HepG2 (cell line): ENCODE results near the gene ZNF503. TPM values are rescaled to one million over a fixed set of nuclear protein-coding genes. Genes with fewer than 3 reads are reported as not detected.
A peak's percentile ranks its signal among the peaks of the same experiment; 100 is the strongest.

Experiments
- ATAD3A ChIP-seq: sonication (generic); formaldehyde crosslinking; IDR thresholded peaks from 2 replicates; pipeline ENCODE4 v1.4.0; 2020; ENCODE audit warnings: missing genetic modification reagents
- ATF6 ChIP-seq: sonication (generic); formaldehyde crosslinking; conservative IDR thresholded peaks from 2 replicates; pipeline ENCODE4 v1.4.0; 2020; ENCODE audit warnings: missing genetic modification reagents
- EEA1 ChIP-seq: sonication (generic); formaldehyde crosslinking; IDR thresholded peaks from 2 replicates; pipeline ENCODE4 v1.5.1; 2020; ENCODE audit warnings: mild to moderate bottlenecking, missing genetic modification reagents, borderline replicate concordance
- ELF3 ChIP-seq: IDR thresholded peaks from 2 replicates; pipeline ENCODE4 v1.6.1; 2016; ENCODE audit warnings: missing genetic modification reagents, missing compliant biosample characterization
- HES4 ChIP-seq: sonication (generic); formaldehyde crosslinking; IDR thresholded peaks from 2 replicates; pipeline ENCODE4 v1.9.0; 2021; ENCODE audit warnings: mild to moderate bottlenecking, missing genetic modification reagents, borderline replicate concordance
- IRX3 ChIP-seq: sonication (generic); formaldehyde crosslinking; IDR thresholded peaks from 2 replicates; pipeline ENCODE4 v1.8.1; 2023; ENCODE audit warnings: mild to moderate bottlenecking, low read depth, missing genetic modification reagents, borderline replicate concordance
- JARID2 ChIP-seq: sonication (generic); formaldehyde crosslinking; IDR thresholded peaks from 2 replicates; pipeline ENCODE4 v1.8.1; 2023; ENCODE audit warnings: missing genetic modification reagents, inconsistent platforms; ENCODE audit not compliant: insufficient replicate concordance
- MAFG ChIP-seq: sonication (generic); formaldehyde crosslinking; IDR thresholded peaks from 2 replicates; pipeline ENCODE4 v1.5.1; 2020; ENCODE audit warnings: mild to moderate bottlenecking, missing genetic modification reagents
- NCOR1 ChIP-seq: fragments of 200-600 bp; sonication (generic); IDR thresholded peaks from 2 replicates; pipeline ENCODE4 v1.7.0; 2017; ENCODE audit warnings: antibody characterized with exemption, low read length, borderline replicate concordance
- NONO ChIP-seq, 2 experiments: fragments of 450-650 bp in 1 of 2; sonication (generic) in 1 of 2; formaldehyde crosslinking in 1 of 2; IDR thresholded peaks in 1 of 2; conservative IDR thresholded peaks in 1 of 2; 2 replicates each; pipeline versions ENCODE4 v1.6.1 to v1.8.0; 2017 to 2022; ENCODE audit warnings: mild to moderate bottlenecking in 1 of 2, missing genetic modification reagents in 1 of 2, moderate library complexity in 1 of 2
- NR2F2 ChIP-seq: IDR thresholded peaks from 2 replicates; pipeline ENCODE4 v1.6.1; 2012; ENCODE audit warnings: low read depth, inconsistent platforms, borderline replicate concordance
- SCMH1 ChIP-seq: sonication (generic); formaldehyde crosslinking; IDR thresholded peaks from 2 replicates; pipeline ENCODE4 v1.9.0; 2021; ENCODE audit warnings: missing genetic modification reagents, mild to moderate bottlenecking, borderline replicate concordance
- SIN3B ChIP-seq: fragments of 150-350 bp; IDR thresholded peaks from 2 replicates; pipeline ENCODE4 v1.6.1; 2014; ENCODE audit warnings: low read length
- THAP8 ChIP-seq: sonication (generic); formaldehyde crosslinking; IDR thresholded peaks from 2 replicates; pipeline ENCODE4 v1.5.1; 2020; ENCODE audit warnings: missing genetic modification reagents, mild to moderate bottlenecking, borderline replicate concordance
- THRA ChIP-seq: sonication (generic); formaldehyde crosslinking; IDR thresholded peaks from 2 replicates; pipeline ENCODE4 v1.4.0; 2020; ENCODE audit warnings: missing genetic modification reagents, borderline replicate concordance
- YEATS2 ChIP-seq: sonication (generic); formaldehyde crosslinking; IDR thresholded peaks from 2 replicates; pipeline ENCODE4 v1.4.0; 2020; ENCODE audit warnings: missing genetic modification reagents, borderline replicate concordance
- ZFP36 ChIP-seq: fragments of 150-350 bp; IDR thresholded peaks from 2 replicates; pipeline ENCODE4 v1.6.1; 2018; ENCODE audit warnings: borderline replicate concordance, low read length, low read depth; ENCODE audit not compliant: partially characterized antibody
- ZFP62 ChIP-seq: sonication (generic); formaldehyde crosslinking; IDR thresholded peaks from 2 replicates; pipeline ENCODE4 v1.4.0; 2020; ENCODE audit warnings: missing genetic modification reagents
- ZNF280B ChIP-seq: sonication (generic); formaldehyde crosslinking; IDR thresholded peaks from 2 replicates; pipeline ENCODE4 v1.5.0; 2020; ENCODE audit warnings: missing genetic modification reagents, mild to moderate bottlenecking, borderline replicate concordance
- ZNF441 ChIP-seq: sonication (generic); formaldehyde crosslinking; IDR thresholded peaks from 2 replicates; pipeline ENCODE4 v1.7.0; 2021; ENCODE audit warnings: missing genetic modification reagents, borderline replicate concordance
- ZNF713 ChIP-seq: sonication (generic); formaldehyde crosslinking; IDR thresholded peaks from 2 replicates; pipeline ENCODE4 v1.4.0; 2020; ENCODE audit warnings: mild to moderate bottlenecking, missing genetic modification reagents
- ZNF891 ChIP-seq: sonication (generic); formaldehyde crosslinking; IDR thresholded peaks from 2 replicates; pipeline ENCODE4 v1.5.0; 2020; ENCODE audit warnings: mild to moderate bottlenecking, missing genetic modification reagents
- polyA plus RNA-seq, 8 experiments: library from polyadenylated mRNA; depleted of rRNA in 3 of 8; stranded (reverse) in 7 of 8; unstranded in 1 of 8; fragments of >200 nt; fragmentation: Illumina TruSeq in 4 of 8; extraction: Trizol in 4 of 8; gene quantifications; 2 replicates each; pipeline versions ENCODE4 v1.2.1 to v1.2.3, GENCODE V29; 2011 to 2016; ENCODE audit warnings: low read depth in 4 of 8, missing spikeins in 1 of 8, mixed read lengths in 1 of 8; ENCODE audit not compliant: insufficient read depth in 1 of 8
- total RNA-seq, 5 experiments: library from RNA; depleted of rRNA; stranded (reverse); fragments of >200 nt; fragmentation: Illumina TruSeq; extraction: Trizol; gene quantifications; 2 replicates each; pipeline ENCODE4 v1.2.3, GENCODE V29; 2016; ENCODE audit warnings: low read depth in 1 of 5

Gene ZNF503
- total and polyA plus RNA-seq, 2 of the 13 experiments (the other 11 are each of a cell fraction or from before 2014, with no cell fraction given), result 2.7 to 8.3 TPM

- TF ChIP-seq ELF3 (peak; percentile 51; the same call in 1 of the 2 replicates), IRX3 (CRISPR knock-in tag) (no peak; the same call in 1 of the 2 replicates), ATF6 (CRISPR knock-in tag) (no peak), YEATS2 (CRISPR knock-in tag) (peak; percentile 22; the same call in 1 of the 2 replicates), THRA (peak; percentile 51; the same call in 1 of the 2 replicates), ZNF441 (CRISPR knock-in tag) (peak; percentile 17; the same call in 1 of the 2 replicates), ZNF891 (CRISPR knock-in tag) (peak; percentile 1), MAFG (CRISPR knock-in tag) (no peak), ZNF280B (CRISPR knock-in tag) (no peak), EEA1 (CRISPR knock-in tag) (no peak), ZNF713 (CRISPR knock-in tag) (0 out of 2 replicates have a peak, but pooled peaks have one; percentile 42), THAP8 (no peak), ATAD3A (no peak), SIN3B (no peak), NCOR1 (peak; percentile 62; the same call in 1 of the 2 replicates), NR2F2 (peak; percentile 41; the same call in 1 of the 2 replicates), JARID2 (no peak), ZFP62 (CRISPR knock-in tag) (no peak), HES4 (peak; percentile 61), NONO (IDR thresholded peaks at IDR 0.05) (no peak), NONO (CRISPR knock-in tag; conservative IDR thresholded peaks at IDR 0.05) (peak; percentile 76), ZFP36 (no peak), SCMH1 (CRISPR knock-in tag) (no peak)
Measured at GRCh38 chr10:75401569-75402485, at the start of gene ZNF503 (continued).
